T-cell (primary cell): ENCODE data around the gene UNC93A. TPM values are rescaled to one million over a fixed set of nuclear protein-coding genes. Genes with fewer than 3 reads are reported as not detected.

ENCODE experiments used
- ATAC-seq, 4 experiments: fragments of 200-7000 bp in 3 of 4; fragments of 150-1000 bp in 1 of 4; cut with Tn5 transposase; replicated peaks in 1 of 4; 1 replicate in 3 of 4; 2 replicates in 1 of 4; pipeline ENCODE4 v1.10.0; 2021; ENCODE audit warnings: moderate library complexity in 3 of 4, mild to moderate bottlenecking in 2 of 4, moderate number of reproducible peaks in 1 of 4
- CTCF ChIA-PET, 2 donors: fragments of 300-600 bp; sonication (Branson Sonifier 250); formaldehyde crosslinking; loops; one replicate each; lab custom pipeline; 2022; ENCODE audit warnings: antibody characterized with exemption in 2 of 2; lab: Charles Lee
- POLR2A ChIA-PET, 2 donors: fragments of 300-600 bp; sonication (Branson Sonifier 250); formaldehyde crosslinking; loops; one replicate each; lab custom pipeline; 2022; ENCODE audit warnings: antibody characterized with exemption in 2 of 2; lab: Charles Lee
- DNase-seq, 35 experiments: peaks; one replicate each; pipeline versions ENCODE4 v3.0.0 to v3.0.0-alpha.2; 2013 to 2023
- H3K27ac ChIP-seq: one replicate; pipeline ENCODE4 v1.5.1; 2013; ENCODE audit warnings: low read length
- H3K27me3 ChIP-seq, 2 experiments: replicated peaks in 1 of 2; 1 replicate in 1 of 2; 2 replicates in 1 of 2; pipeline versions ENCODE4 v1.6.1 to v1.7.0; 2013; ENCODE audit warnings: low read length in 1 of 2, mixed read lengths in 1 of 2; ENCODE audit not compliant: control insufficient read depth in 2 of 2, insufficient read depth in 2 of 2; ENCODE audit errors: extremely low read depth in 1 of 2
- H3K36me3 ChIP-seq, 2 donors: 1 replicate in 1 of 2; 2 replicates in 1 of 2; pipeline versions ENCODE4 v1.6.1 to v1.7.0; 2013; ENCODE audit warnings: low read length in 1 of 2; ENCODE audit not compliant: control insufficient read depth in 2 of 2, insufficient read depth in 1 of 2; ENCODE audit errors: extremely low read depth in 1 of 2
- H3K4me1 ChIP-seq, 2 experiments: 1 replicate in 1 of 2; 2 replicates in 1 of 2; pipeline versions ENCODE4 v1.6.1 to v1.7.0; 2013; ENCODE audit warnings: low read length in 2 of 2, mixed read lengths in 1 of 2; ENCODE audit not compliant: insufficient read depth in 2 of 2, control insufficient read depth in 1 of 2; ENCODE audit errors: extremely low read depth in 1 of 2
- H3K4me3 ChIP-seq, 2 donors: 1 replicate in 1 of 2; 2 replicates in 1 of 2; pipeline versions ENCODE4 v1.5.1 to v1.7.0; 2013; ENCODE audit warnings: mild to moderate bottlenecking in 2 of 2, low read length in 1 of 2, moderate library complexity in 1 of 2; ENCODE audit not compliant: control insufficient read depth in 1 of 2; ENCODE audit errors: extremely low read depth in 1 of 2
- H3K9me3 ChIP-seq: 2 replicates; pipeline ENCODE4 v1.7.0; 2013
- H3K27ac Mint-ChIP-seq, 2 donors: one replicate each; pipeline ENCODE4 v1.8.0; 2020 to 2021; ENCODE audit warnings: mild to moderate bottlenecking in 2 of 2, mixed read lengths in 2 of 2
- H3K27me3 Mint-ChIP-seq, 2 donors: one replicate each; pipeline ENCODE4 v1.8.0; 2021 to 2022; ENCODE audit warnings: mixed read lengths in 2 of 2
- H3K36me3 Mint-ChIP-seq: one replicate; pipeline ENCODE4 v1.8.0; 2021; ENCODE audit warnings: mixed read lengths
- H3K4me1 Mint-ChIP-seq, 3 donors: one replicate each; pipeline ENCODE4 v1.8.0; 2020 to 2022; ENCODE audit warnings: mixed read lengths in 3 of 3, mild to moderate bottlenecking in 1 of 3
- H3K4me3 Mint-ChIP-seq, 3 donors: one replicate each; pipeline ENCODE4 v1.8.0; 2020 to 2022; ENCODE audit warnings: mild to moderate bottlenecking in 3 of 3, mixed read lengths in 3 of 3, moderate library complexity in 3 of 3
- H3K9me3 Mint-ChIP-seq, 3 donors: one replicate each; pipeline ENCODE4 v1.8.0; 2020 to 2022; ENCODE audit warnings: mixed read lengths in 3 of 3
- WGBS: methylation state at CpG from one replicate; pipeline ENCODE4 v1.1.5; 2013; ENCODE audit warnings: missing lambda C conversion rate; ENCODE audit not compliant: insufficient coverage; 5-methylcytosine and 5-hydroxymethylcytosine counted together
- total RNA-seq, 35 experiments: library from RNA in 6 of 35; stranded (reverse) in 6 of 35; fragments of 120-200 nt in 1 of 35; gene quantifications; one replicate each; pipeline versions ENCODE4 v1.2.1 to v1.2.4 and lab custom pipeline; 2013 to 2026

The UNC93A gene
- total RNA-seq, 5 donors from 2014 or later (not counting 1 experiment from before 2014, with no cell fraction given): not detected

DNA sequence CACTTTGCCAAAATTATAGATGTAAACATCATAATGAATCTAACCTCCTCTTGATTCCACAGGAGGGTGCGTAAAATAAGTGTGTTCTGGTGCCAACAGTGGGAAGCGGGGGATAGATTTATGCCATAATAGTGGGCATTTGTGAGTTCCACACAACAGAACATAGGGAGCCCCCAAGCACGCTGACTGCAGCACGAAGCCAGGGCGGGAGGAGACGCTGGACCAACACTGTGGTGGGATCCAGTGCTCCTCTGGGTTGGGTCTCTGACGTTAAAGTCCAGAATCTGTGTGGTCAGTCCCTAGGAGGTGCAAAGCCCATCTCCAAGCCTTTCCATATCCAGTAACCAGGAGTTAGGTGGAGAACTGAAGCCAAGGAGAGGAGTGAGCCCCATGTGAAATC, 32.0 kb downstream of the UNC93A start:
- CTCF ChIA-PET: no interaction called here
- ATAC-seq: no peak
- 73% methylated on average over 4 of the region's 7 CpGs for WGBS

DNA sequence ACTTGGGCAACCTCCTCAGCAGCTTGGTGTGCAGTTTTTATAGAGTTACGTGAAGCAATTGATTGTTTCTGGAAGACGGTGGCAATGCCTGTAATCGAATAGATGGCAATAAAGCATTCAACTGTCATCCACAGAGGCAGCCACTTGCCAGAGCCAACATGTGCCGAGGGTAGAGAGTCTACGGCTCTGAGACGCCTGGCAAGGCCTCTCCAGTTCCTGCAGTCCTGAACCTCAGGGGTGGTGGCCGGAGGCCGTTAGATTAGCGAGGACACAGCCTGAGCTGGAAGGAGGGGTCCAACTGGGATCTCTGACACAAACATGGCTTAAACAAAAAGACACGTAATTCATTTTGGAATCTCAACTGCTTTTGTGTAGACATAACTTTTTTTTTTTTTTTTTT, 33.0 kb downstream of the UNC93A start:
- H3K27me3 Mint-ChIP-seq: peaks cover 6 to 9% of the 10 kb centered on the region in 2 donors
- H3K4me1 Mint-ChIP-seq: no peaks in the 10 kb centered on the region
- DNase-seq: no peak
- WGBS: 90% methylated on average over 7 of the region's 10 CpGs
- H3K36me3 Mint-ChIP-seq: no peaks in the 10 kb centered on the region
- Histone ChIP-seq H3K4me1 (no peaks in the 10 kb centered on the region), H3K27ac (no peak overlapping the region), H3K9me3 (no peaks in the 10 kb centered on the region), H3K27me3 (peaks cover 0 to 14% of the 10 kb centered on the region in 2 experiments), H3K36me3 (no peaks in the 10 kb centered on the region), H3K4me3 (no peak overlapping the region)
- ChIA-PET POLR2A (no interaction called here), CTCF (no interaction called here)
- no peaks in the 10 kb centered on the region for H3K9me3 Mint-ChIP-seq
- H3K27ac Mint-ChIP-seq: no peak overlapping the region
- ATAC-seq: no peak
- H3K4me3 Mint-ChIP-seq: no peak overlapping the region

More for the DNA sequence above, 32.0 kb downstream of the UNC93A start:
- H3K9me3 Mint-ChIP-seq: no peaks in the 10 kb centered on the region
- peaks cover 4 to 5% of the 10 kb centered on the region in 2 donors for H3K27me3 Mint-ChIP-seq
- no peak overlapping the region for H3K4me3 Mint-ChIP-seq
- POLR2A ChIA-PET: no interaction called here
- DNase-seq: no peak
- Histone ChIP-seq H3K9me3 (no peaks in the 10 kb centered on the region), H3K27me3 (peaks cover 0 to 11% of the 10 kb centered on the region in 2 experiments), H3K4me1 (no peaks in the 10 kb centered on the region), H3K36me3 (no peaks in the 10 kb centered on the region), H3K27ac (no peak overlapping the region), H3K4me3 (no peak overlapping the region)
- no peaks in the 10 kb centered on the region for H3K36me3 Mint-ChIP-seq
- H3K27ac Mint-ChIP-seq: no peak overlapping the region
- no peaks in the 10 kb centered on the region for H3K4me1 Mint-ChIP-seq

- H3K27me3 ChIP-seq: peaks cover 0 to 21% of the 10 kb centered on the region in 2 experiments
- H3K4me1 ChIP-seq: no peaks in the 10 kb centered on the region
- no peaks in the 10 kb centered on the region for H3K9me3 Mint-ChIP-seq
- no peaks in the 10 kb centered on the region for H3K36me3 ChIP-seq
- CTCF ChIA-PET: no interaction called here
- POLR2A ChIA-PET: interaction anchor here in 1 of 2 donors (0.8 kb wide), 1 partner anchor 12 kb away, joined by 4 read pairs; no protein-coding TSS in a partner anchor
- no peaks in the 10 kb centered on the region for H3K9me3 ChIP-seq
- H3K27me3 Mint-ChIP-seq: peaks cover 9 to 14% of the 10 kb centered on the region in 2 donors
- no peak overlapping the region for H3K27ac Mint-ChIP-seq
- H3K36me3 Mint-ChIP-seq: no peaks in the 10 kb centered on the region
- DNase-seq (no peak), ATAC-seq (no peak)
- no peak overlapping the region for H3K27ac ChIP-seq
- no peak overlapping the region for H3K4me3 Mint-ChIP-seq
- H3K4me3 ChIP-seq: no peak overlapping the region
- 98% methylated on average over 10 of the region's 13 CpGs for WGBS
- no peaks in the 10 kb centered on the region for H3K4me1 Mint-ChIP-seq
These were observed 34.7 kb downstream of the UNC93A start for GRCh38 chr6:167325766-167326165.

DNA sequence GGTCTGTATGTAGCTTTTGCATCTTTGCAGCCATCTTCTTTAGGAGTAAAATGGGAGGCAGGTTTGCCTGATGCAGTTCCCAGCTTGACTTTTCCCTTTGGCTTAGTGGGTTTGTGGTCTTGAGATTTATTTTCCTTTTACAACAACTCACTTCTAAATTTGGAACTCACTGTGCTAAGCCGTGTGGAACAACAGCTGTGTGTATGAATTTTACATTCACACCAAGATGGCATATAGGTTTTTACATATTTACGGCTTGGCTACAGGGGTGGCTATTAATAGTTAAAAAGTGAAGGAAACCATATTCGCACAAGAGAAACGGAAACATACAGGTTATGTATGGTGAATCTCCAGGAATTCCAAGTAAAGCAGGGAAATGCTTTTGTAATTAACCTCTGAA, 36.3 kb downstream of the UNC93A start:
- CTCF ChIA-PET: no interaction called here

GRCh38 chr6:167328086-167328485, 37.0 kb downstream of the UNC93A start:
- ChIA-PET CTCF (no interaction called here), POLR2A (interaction anchor here in 1 of 2 donors (0.6 kb wide), 1 partner anchor 14 kb away, joined by 3 read pairs; no protein-coding TSS in a partner anchor)
- Histone ChIP-seq H3K9me3 (no peaks in the 10 kb centered on the region), H3K27ac (no peak overlapping the region), H3K36me3 (no peaks in the 10 kb centered on the region), H3K4me3 (no peak overlapping the region), H3K27me3 (peaks cover 0 to 21% of the 10 kb centered on the region in 2 experiments), H3K4me1 (no peaks in the 10 kb centered on the region)
- no peaks in the 10 kb centered on the region for H3K36me3 Mint-ChIP-seq
- H3K4me1 Mint-ChIP-seq: no peaks in the 10 kb centered on the region
- DNase-seq: no peak
- H3K27ac Mint-ChIP-seq: no peak overlapping the region
- H3K9me3 Mint-ChIP-seq: no peaks in the 10 kb centered on the region
- no peak overlapping the region for H3K4me3 Mint-ChIP-seq
- ATAC-seq: no peak
- 87% methylated on average over 3 of the region's 5 CpGs for WGBS
- H3K27me3 Mint-ChIP-seq: peaks cover 4 to 14% of the 10 kb centered on the region in 2 donors

More for the DNA sequence above, 36.3 kb downstream of the UNC93A start:
- Mint-ChIP-seq H3K27me3 (peaks cover 4 to 14% of the 10 kb centered on the region in 2 donors), H3K9me3 (no peaks in the 10 kb centered on the region), H3K36me3 (no peaks in the 10 kb centered on the region), H3K4me1 (no peaks in the 10 kb centered on the region), H3K4me3 (no peak overlapping the region), H3K27ac (no peak overlapping the region)
- Histone ChIP-seq H3K27me3 (peaks cover 0 to 22% of the 10 kb centered on the region in 2 experiments), H3K9me3 (no peaks in the 10 kb centered on the region), H3K36me3 (no peaks in the 10 kb centered on the region), H3K4me3 (no peak overlapping the region), H3K4me1 (no peaks in the 10 kb centered on the region), H3K27ac (no peak overlapping the region)
- DNase-seq (no peak), ATAC-seq (no peak)
- WGBS: no CpG with 5 or more reads among the region's 4 CpGs
- POLR2A ChIA-PET: no interaction called here

GRCh38 chr6:167329014-167329413, 37.9 kb downstream of the UNC93A start:
- CTCF ChIA-PET: no interaction called here
- Histone ChIP-seq H3K27me3 (peaks cover 0 to 19% of the 10 kb centered on the region in 2 experiments), H3K9me3 (no peaks in the 10 kb centered on the region), H3K36me3 (no peaks in the 10 kb centered on the region), H3K4me3 (no peak overlapping the region), H3K4me1 (no peaks in the 10 kb centered on the region), H3K27ac (no peak overlapping the region)
- Mint-ChIP-seq H3K9me3 (no peaks in the 10 kb centered on the region), H3K4me3 (no peak overlapping the region), H3K27me3 (peaks cover 4 to 14% of the 10 kb centered on the region in 2 donors), H3K4me1 (no peaks in the 10 kb centered on the region), H3K36me3 (no peaks in the 10 kb centered on the region), H3K27ac (no peak overlapping the region)
- 40% methylated on average over 1 of the region's 8 CpGs for WGBS
- DNase-seq (no peak), ATAC-seq (no peak)
- POLR2A ChIA-PET: interaction anchor here in 1 of 2 donors (0.6 kb wide), 1 partner anchor 13 kb away, joined by 3 read pairs; no protein-coding TSS in a partner anchor
